MCF 10A (cell line): ENCODE measurements around the gene CGNL1. TPM values are rescaled to one million over a fixed set of nuclear protein-coding genes. Genes with fewer than 3 reads are reported as not detected.

Experiments
- BruUV-seq: library from RNA; stranded (reverse); fragments of 400-500 nt; replicated peaks from 2 replicates; lab custom pipeline; 2021; lab: Mats Ljungman, UMichigan
- CTCF ChIA-PET: fragments of 300-600 bp; sonication (Branson Sonifier 250); formaldehyde crosslinking; extraction: SDS; loops from one replicate; lab custom pipeline; 2021; ENCODE audit warnings: antibody characterized with exemption, inconsistent platforms; lab: Yijun Ruan, JAX
- POLR2A ChIA-PET: fragments of 300-600, 350-650 bp; sonication (Branson Sonifier 250); formaldehyde crosslinking; extraction: SDS; loops from one replicate; lab custom pipeline; 2020; ENCODE audit warnings: antibody characterized with exemption, inconsistent platforms; lab: Yijun Ruan, JAX
- DNase-seq: peaks from one replicate; pipeline ENCODE4 v3.0.0-alpha.2; 2018; ENCODE audit not compliant: unreplicated experiment
- H3K27ac Mint-ChIP-seq: one replicate; pipeline ENCODE4 v1.8.0; 2022; ENCODE audit warnings: mild to moderate bottlenecking, low read depth, mixed read lengths; ENCODE audit not compliant: unreplicated experiment
- H3K27me3 Mint-ChIP-seq: one replicate; pipeline ENCODE4 v1.8.0; 2022; ENCODE audit warnings: mixed read lengths; ENCODE audit not compliant: insufficient read depth, unreplicated experiment
- H3K36me3 Mint-ChIP-seq: one replicate; pipeline ENCODE4 v1.8.0; 2022; ENCODE audit warnings: mild to moderate bottlenecking, moderate library complexity, mixed read lengths; ENCODE audit not compliant: insufficient read depth, unreplicated experiment
- H3K4me1 Mint-ChIP-seq: one replicate; pipeline ENCODE4 v1.8.0; 2022; ENCODE audit warnings: mixed read lengths; ENCODE audit not compliant: insufficient read depth, unreplicated experiment
- H3K4me3 Mint-ChIP-seq: one replicate; pipeline ENCODE4 v1.8.0; 2022; ENCODE audit warnings: mild to moderate bottlenecking, moderate library complexity, mixed read lengths; ENCODE audit not compliant: unreplicated experiment
- H3K9me3 Mint-ChIP-seq: one replicate; pipeline ENCODE4 v1.8.0; 2022; ENCODE audit warnings: mixed read lengths; ENCODE audit not compliant: unreplicated experiment
- intact Hi-C: fragments of 100-400 bp; cut with micrococcal nuclease; formaldehyde crosslinking; loops from 2 replicates; pipeline ENCODE4 v1.14.1; 2022
- total RNA-seq: library from RNA; stranded (reverse); gene quantifications from 2 replicates; pipeline ENCODE4 v1.2.3, GENCODE V29; 2022
- TF ChIP-seq, protein P1 (sequence below): fragments of 200-600 bp; IDR thresholded peaks from one replicate; pipeline ENCODE4 v1.8.0; 2022; ENCODE audit warnings: antibody characterized with exemption, mild to moderate bottlenecking; ENCODE audit not compliant: unreplicated experiment

Gene CGNL1
- total RNA-seq, 1 experiment from 2014 or later, result 0.05 TPM

DNA sequence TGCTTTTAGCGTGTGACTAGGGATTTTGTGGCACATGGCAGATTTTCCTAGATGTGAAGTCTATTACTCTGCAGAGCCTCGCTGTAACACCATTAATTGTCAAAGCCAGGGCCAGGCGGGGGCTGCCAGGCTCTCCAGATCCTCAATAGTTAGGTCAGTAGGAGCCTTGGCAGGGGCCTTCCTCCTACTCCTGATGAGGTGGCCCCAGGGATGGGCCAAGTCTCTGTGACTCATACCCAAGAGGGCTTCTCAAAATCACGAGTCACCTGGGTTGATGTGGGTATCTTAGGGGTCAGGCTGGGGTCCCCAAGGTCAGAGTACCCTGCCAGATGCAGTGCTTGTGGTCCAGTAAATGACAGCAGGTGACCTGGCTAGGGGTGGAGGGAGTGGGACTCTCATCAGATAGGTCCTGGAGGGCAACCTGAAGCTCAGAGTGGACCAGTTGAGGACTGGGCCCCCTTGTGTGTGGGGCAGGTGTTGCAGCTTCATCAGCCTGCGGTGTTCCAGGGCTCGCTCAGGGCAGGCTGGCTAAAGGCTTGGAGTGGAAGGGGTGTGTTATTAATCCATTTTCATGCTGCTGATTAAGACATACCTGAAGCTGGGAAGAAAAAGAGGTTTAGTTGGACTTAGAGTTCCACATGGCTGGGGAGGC lies 126.9 kb downstream of the CGNL1 start:
- Mint-ChIP-seq H3K27ac (no peak overlapping the region), H3K4me1 (no peaks in the 10 kb centered on the region), H3K36me3 (no peaks in the 10 kb centered on the region), H3K27me3 (no peaks in the 10 kb centered on the region), H3K9me3 (no peaks in the 10 kb centered on the region), H3K4me3 (no peak overlapping the region)
- no TSS peak for BruUV-seq
- peak; percentile 11 for DNase-seq
- CTCF ChIA-PET, result interaction anchor here (1.0 to 1.2 kb wide), 2 partner anchors 39 to 162 kb away, joined by 3 to 4 read pairs; no protein-coding TSS in a partner anchor
- intact Hi-C loops, result no loop called here
- TF ChIP-seq, protein P1, sequence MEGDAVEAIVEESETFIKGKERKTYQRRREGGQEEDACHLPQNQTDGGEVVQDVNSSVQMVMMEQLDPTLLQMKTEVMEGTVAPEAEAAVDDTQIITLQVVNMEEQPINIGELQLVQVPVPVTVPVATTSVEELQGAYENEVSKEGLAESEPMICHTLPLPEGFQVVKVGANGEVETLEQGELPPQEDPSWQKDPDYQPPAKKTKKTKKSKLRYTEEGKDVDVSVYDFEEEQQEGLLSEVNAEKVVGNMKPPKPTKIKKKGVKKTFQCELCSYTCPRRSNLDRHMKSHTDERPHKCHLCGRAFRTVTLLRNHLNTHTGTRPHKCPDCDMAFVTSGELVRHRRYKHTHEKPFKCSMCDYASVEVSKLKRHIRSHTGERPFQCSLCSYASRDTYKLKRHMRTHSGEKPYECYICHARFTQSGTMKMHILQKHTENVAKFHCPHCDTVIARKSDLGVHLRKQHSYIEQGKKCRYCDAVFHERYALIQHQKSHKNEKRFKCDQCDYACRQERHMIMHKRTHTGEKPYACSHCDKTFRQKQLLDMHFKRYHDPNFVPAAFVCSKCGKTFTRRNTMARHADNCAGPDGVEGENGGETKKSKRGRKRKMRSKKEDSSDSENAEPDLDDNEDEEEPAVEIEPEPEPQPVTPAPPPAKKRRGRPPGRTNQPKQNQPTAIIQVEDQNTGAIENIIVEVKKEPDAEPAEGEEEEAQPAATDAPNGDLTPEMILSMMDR, result no peak
- POLR2A ChIA-PET, result interaction anchor here (0.6 kb wide), 1 partner anchor 368 kb away, joined by 3 read pairs; no protein-coding TSS in a partner anchor

DNA sequence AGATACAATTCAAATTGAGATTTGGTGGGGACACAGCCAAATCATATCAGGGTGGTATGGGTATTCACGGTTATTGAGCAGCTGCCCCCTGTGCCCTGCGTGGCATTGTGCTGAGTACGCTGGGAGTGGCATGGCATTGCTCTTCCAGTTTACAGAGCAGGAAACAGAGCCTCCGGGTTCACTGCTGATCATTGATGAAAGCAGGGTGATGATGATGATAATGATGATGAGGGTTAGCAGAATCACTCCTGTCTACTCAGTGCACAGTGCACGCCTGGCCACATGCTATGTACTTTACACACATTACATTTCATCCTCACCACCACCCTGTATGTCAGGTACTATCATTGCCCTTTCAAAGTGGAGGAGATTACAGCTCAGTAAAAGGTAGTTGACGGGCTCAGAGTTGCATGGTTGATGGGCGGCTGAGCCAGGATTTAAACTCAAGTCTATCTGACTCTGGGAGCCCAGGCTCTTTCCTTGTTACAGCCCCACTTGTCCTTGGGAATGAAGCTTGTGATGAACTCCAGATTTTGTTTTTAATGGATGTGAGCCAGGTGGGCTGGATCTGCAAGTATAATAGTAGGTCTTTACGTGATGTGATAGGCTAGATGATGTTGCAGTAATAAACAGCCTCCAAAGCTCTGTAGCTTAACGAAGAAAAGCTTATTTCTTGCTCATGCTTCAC lies 127.8 kb downstream of the CGNL1 start:
- Mint-ChIP-seq H3K36me3 (no peaks in the 10 kb centered on the region), H3K4me1 (no peaks in the 10 kb centered on the region), H3K9me3 (no peaks in the 10 kb centered on the region), H3K4me3 (no peak overlapping the region), H3K27me3 (no peaks in the 10 kb centered on the region), H3K27ac (no peak overlapping the region)
- POLR2A ChIA-PET, result no interaction called here
- TF ChIP-seq, protein P1, result no peak
- intact Hi-C loops, result no loop called here
- CTCF ChIA-PET, result interaction anchor here (0.6 to 2.9 kb wide), 5 partner anchors 10 to 163 kb away, joined by 3 to 11 read pairs (median 4); no protein-coding TSS in a partner anchor
- no peak for DNase-seq
- BruUV-seq, result no TSS peak

DNA sequence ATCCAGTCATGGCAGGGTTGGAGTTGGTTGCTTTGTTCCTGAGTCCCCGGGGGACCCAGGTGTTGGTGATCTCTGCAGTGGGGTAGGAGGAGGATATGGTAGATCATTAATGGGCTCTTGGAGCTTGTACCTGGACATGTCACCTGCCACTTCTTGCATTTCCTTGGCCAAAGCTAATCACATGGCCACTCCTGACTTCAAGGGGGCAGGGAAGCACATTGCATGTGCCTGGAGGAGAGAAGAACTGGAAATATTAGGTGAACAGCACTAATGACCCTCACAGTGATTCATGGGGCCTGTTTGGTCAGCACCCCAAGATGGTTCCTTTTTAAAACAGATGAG lies 128.3 kb downstream of the CGNL1 start:
- ChIA-PET CTCF (interaction anchor here (0.6 to 2.9 kb wide), 4 partner anchors 10 to 164 kb away, joined by 3 to 11 read pairs (median 6); no protein-coding TSS in a partner anchor), POLR2A (no interaction called here)
- TF ChIP-seq, protein P1, result no peak
- H3K4me3 Mint-ChIP-seq, result no peak overlapping the region
- H3K9me3 Mint-ChIP-seq, result no peaks in the 10 kb centered on the region
- intact Hi-C loops, result no loop called here
- no TSS peak for BruUV-seq
- DNase-seq, result no peak
- no peaks in the 10 kb centered on the region for H3K27me3 Mint-ChIP-seq
- no peak overlapping the region for H3K27ac Mint-ChIP-seq
- H3K36me3 Mint-ChIP-seq, result no peaks in the 10 kb centered on the region
- no peaks in the 10 kb centered on the region for H3K4me1 Mint-ChIP-seq

DNA sequence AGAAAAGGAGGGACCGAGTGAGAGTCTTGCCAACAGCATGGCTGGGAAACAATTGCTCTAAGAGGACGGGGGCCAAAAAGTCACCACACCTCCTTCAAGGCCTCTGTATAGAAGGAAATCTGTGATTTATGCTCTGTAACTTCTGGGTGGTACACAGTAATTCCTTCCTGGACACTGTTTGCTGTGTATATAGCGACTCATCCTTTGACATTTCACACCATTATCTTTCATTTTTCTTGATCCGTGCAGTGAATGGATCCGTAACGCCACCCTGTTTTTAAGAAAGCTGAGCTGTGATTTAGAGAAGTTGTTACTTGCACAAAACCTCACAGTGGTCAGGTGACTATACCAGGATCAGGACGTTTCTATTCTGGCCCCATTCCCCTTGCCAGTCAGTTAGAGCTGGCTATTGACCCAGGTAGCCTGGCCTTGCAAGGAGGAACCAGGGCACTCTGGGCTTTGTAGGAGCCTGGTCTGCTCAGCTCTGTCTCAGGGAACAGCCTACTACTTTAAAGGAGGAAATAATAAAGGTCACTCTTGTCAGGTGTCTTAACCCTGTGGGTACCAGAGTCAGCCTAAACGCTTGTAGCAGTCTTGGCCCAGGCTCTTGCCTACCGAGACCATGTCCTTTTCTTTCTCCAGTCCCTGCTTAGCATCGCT lies 128.9 kb downstream of the CGNL1 start:
- DNase-seq, result peak; percentile 12
- BruUV-seq, result no TSS peak
- H3K27me3 Mint-ChIP-seq, result no peaks in the 10 kb centered on the region
- H3K36me3 Mint-ChIP-seq, result no peaks in the 10 kb centered on the region
- H3K9me3 Mint-ChIP-seq, result no peaks in the 10 kb centered on the region
- TF ChIP-seq, protein P1, result no peak
- CTCF ChIA-PET, result interaction anchor here (1.0 to 2.9 kb wide), 4 partner anchors 22 to 164 kb away, joined by 3 to 11 read pairs (median 6); no protein-coding TSS in a partner anchor
- POLR2A ChIA-PET, result no interaction called here
- intact Hi-C loops, result no loop called here
- H3K4me1 Mint-ChIP-seq, result no peaks in the 10 kb centered on the region
- no peak overlapping the region for H3K4me3 Mint-ChIP-seq
- no peak overlapping the region for H3K27ac Mint-ChIP-seq
